SK-MEL-5 (cell line): ENCODE measurements around the gene SCAMP2. TPM values are rescaled to one million over a fixed set of nuclear protein-coding genes. Genes with fewer than 3 reads are reported as not detected.
"Not testable (repeated sequence)": the region's sequence is repeated elsewhere in the genome, so short reads cannot be mapped to it uniquely, and the experiment has no call there.

Source experiments
- DNase-seq: peaks from one replicate; pipeline ENCODE4 v3.0.0-alpha.2; 2016; ENCODE audit warnings: low read depth, low spot score
- in situ Hi-C: cut with HindIII; loops from 2 replicates; pipeline ENCODE4 v1.10.0; 2016; ENCODE audit warnings: low sequenced_read_pairs, high pct_unique_total_duplicates, low pct_unique_long_range_greater_than_20kb
- polyA plus RNA-seq, 2 experiments: library from polyadenylated mRNA; depleted of rRNA; stranded (reverse); fragments of >200 nt; gene quantifications; 2 replicates each; pipeline ENCODE4 v1.2.3, GENCODE V29; 2015
- total RNA-seq: library from RNA; depleted of rRNA; stranded (reverse); fragments of >200 nt; shearing (Covaris generic); gene quantifications from 2 replicates; pipeline ENCODE4 v1.2.3, GENCODE V29; 2014; rRNA removed

SCAMP2 gene, protein sequence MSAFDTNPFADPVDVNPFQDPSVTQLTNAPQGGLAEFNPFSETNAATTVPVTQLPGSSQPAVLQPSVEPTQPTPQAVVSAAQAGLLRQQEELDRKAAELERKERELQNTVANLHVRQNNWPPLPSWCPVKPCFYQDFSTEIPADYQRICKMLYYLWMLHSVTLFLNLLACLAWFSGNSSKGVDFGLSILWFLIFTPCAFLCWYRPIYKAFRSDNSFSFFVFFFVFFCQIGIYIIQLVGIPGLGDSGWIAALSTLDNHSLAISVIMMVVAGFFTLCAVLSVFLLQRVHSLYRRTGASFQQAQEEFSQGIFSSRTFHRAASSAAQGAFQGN
- total RNA-seq, result 14.2 and 24.4 TPM in 2 replicates
- polyA plus RNA-seq (2015; cell fraction: cytosol; rRNA removed), result 66.9 and 77.4 TPM in 2 replicates
- 35.4 and 37.2 TPM in 2 replicates for polyA plus RNA-seq (2015; cell fraction: nucleus; rRNA removed)

DNA sequence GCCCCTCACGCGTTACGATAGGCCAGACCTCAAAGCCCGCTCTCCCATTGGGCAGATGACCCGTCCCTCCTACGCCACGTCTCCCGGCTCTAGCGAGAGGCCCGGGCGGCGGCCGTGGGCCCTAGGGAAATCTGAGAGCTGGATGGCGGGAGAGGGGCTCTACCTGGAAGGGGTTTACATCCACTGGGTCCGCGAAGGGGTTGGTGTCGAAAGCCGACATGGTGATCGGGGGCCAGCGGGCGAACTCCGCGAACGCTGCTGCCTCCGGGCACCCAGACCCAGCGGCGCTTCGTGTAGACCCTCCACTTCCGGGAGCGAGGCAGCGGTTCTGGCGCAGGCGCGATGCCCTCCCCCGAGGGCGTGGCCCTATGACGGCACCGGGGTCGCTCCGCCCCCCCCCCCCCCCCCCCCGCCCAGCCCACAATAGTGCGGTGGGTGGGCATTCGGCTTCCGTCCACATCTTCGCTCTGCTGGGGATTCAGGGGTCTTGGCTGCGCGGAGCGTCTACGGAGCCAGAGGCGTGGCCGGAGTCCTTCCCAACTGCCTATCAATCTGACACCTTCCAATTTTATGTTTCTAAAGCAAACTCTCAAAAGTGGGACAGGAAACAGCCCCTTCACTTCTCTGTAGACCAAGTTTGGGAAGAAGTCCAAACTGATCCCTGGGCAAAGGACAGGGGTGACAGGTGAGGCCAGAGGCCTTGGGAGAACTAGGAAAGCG is at the start of gene SCAMP2:
Gene SCAMP2 (minus strand): TSS at position 330 of the 720 bp plus-strand sequence. CDS start 110 bp downstream, at position 220.
- DNase-seq, result peak; percentile 96
- in situ Hi-C loops, result no loop called here

DNA sequence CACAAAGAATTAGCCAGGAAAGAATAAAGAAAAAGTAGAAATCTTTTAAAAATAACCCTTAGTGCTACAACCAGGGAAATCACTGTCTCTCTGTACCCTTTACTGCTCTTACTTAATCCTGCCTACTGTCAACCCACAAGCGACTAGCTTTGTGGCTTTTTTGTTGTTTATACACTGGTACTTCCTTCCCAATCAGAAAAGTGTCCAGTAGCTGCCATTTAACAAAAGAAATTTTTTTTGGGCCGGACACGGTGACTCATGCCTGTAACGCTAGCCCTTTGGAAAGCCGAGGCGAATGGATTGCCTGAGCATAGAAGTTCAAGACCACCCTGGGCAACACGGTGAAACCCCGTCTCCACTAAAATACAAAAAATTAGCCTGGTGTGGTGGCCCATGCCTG is 47.3 kb upstream of the SCAMP2 start:
- DNase-seq, result no peak
- in situ Hi-C loops, result no loop called here

DNA sequence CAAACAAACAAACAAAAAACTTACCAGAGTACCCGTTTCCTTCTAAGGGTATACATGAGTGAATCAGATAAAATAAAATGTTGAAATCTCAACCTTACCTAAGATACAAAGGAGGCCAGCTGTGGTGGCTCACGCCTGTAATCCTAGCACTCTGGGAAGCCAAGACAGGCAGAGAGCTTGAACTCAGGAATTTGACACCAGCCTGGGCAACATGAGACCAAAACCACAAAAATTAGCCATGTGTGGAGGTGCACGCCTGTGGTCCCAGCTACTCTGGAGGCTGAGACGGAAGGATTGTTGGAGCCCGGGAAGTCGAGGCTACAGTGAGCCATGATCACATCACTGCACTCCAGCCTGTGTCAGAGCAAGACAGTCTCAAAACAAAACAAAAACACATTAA is 44.5 kb upstream of the SCAMP2 start:
- DNase-seq, result no peak

DNA sequence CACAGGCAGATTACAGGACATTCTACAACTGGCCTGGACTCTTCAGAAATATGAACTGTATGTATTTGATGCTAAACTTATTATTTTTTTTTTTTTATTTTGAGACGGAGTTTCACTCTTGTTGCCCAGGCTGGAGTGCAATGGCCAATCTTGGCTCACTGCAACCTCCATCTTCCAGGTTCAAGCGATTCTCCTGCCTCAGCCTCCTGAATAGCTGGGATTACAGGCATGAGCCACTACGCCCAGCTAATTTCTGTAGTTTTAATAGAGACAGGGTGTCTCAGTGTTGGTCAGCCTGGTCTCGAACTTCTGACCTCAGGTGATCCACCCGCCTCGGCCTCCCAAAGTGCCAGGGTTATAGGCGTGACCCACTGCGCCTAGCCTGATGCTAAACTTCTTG is 40.6 kb upstream of the SCAMP2 start:
- DNase-seq, in situ Hi-C loops: not testable (repeated sequence)

More for the DNA sequence above, 44.5 kb upstream of the SCAMP2 start:
- in situ Hi-C loops, result no loop called here

DNA sequence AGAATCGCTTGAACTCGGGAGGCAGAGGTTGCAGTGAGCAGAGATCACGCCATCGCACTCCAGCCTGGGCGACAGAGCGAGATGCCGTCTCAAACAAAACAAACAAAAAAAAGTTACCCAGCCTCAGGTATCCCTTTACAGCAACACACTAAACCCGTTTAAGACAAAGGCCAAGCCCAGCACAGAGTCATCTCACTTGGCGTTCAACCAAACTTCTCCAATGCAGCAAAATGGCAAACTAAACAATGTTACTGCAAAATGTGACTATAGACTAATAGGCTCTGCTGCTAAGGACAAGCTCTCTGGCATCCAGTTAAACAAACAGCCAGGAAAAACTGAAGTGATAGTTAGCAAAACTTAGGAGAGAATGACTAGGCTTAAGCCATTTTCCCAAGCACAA is 39.9 kb upstream of the SCAMP2 start:
- in situ Hi-C loops, result no loop called here

DNA sequence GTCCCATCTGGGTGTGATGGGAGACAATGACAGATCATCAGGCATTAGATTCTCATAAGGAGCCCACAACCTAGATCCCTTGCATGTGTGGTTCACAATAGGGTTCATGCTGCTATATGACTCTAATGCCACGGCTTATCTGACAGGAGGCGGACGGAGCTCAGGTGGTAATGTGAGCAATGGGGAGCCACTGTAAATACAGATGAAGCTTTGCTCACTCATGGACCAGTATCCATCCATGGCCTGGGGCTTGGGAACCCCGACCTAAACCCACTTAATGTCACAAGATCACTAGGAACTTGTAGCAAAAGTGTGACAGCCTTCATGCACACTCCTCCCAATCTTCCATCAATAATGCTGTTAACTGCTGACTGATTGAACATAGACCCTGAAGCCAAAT is 35.5 kb upstream of the SCAMP2 start:
- in situ Hi-C loops, result no loop called here

More for the DNA sequence above, 39.9 kb upstream of the SCAMP2 start:
- no peak for DNase-seq

DNA sequence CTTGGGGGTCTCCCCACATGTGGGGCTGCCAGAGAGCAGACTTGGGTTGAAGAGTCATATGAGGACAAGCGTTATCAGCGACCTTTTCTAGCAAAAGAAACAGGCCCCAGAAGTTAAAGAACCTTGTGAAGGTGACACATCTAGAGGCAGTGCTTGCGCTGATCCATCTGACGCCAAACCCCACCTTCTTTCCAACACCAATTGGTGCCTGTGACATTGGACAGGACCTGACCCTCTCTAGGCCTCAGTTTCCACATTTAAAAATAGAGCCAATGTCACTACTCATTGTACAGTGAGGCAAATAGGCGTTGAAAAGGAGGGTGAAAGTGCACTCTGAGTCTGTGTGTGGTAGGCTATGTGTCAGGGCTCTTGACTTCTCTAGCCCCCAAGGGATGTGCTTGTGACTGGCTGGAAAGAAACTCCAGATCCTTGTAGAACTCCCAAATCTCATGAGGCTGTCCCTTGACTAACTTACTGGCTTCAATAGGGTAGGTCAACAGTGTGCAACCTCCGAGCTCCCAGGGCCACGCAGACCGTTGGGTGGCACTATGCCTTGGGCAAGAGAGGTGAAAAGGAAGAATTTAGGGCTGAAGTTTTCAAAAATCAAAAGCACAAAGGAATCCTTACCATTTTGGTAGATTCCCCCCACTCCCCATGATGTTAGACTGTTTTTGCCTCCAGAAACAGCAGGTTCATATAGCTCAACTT is 34.2 kb upstream of the SCAMP2 start:
- in situ Hi-C loops, result no loop called here
- DNase-seq, result peak; percentile 23

More for the DNA sequence above, 35.5 kb upstream of the SCAMP2 start:
- DNase-seq, result no peak

DNA sequence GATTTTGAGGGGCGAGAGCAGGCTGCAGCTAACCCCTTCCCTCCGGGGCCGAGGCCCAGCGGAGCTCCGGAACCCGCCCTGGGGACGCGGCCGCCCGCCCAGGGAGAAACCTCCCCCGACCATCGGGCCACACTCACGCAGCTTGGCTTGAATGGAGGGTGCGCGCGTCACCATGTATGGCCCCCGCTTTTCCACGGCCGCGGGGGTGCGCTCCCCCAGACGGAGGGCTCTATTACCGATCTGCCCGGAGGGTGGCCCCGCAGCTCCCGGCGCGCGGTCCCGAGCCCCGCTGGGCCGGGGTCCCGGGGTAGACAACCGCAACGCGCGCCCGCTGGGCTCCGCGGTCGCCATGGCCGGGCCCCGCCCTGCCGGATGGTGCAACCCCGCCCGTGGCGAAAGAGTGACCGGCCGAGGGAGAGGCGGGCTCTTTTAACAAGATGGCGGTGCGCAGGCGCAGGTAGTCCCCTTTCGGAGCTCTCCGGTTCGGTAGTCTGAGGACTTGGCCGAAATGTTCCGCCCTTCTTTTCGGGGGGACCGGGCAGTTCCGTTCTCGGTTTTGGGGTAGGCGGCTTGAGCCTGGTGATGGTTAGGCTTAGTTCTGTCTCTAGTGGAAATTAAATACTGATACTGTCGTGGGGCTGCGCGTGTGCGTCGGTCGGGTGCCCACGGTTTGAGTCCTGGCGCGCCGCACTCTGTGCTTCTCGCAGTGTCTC is 33.4 kb upstream of the SCAMP2 start, which contains the start of gene FAM219B:
Gene FAM219B (minus strand): TSS at position 402 of the 713 bp plus-strand sequence. CDS start 51 bp downstream, at position 351.
- DNase-seq, result peak; percentile 88
- in situ Hi-C loops, result no loop called here

DNA sequence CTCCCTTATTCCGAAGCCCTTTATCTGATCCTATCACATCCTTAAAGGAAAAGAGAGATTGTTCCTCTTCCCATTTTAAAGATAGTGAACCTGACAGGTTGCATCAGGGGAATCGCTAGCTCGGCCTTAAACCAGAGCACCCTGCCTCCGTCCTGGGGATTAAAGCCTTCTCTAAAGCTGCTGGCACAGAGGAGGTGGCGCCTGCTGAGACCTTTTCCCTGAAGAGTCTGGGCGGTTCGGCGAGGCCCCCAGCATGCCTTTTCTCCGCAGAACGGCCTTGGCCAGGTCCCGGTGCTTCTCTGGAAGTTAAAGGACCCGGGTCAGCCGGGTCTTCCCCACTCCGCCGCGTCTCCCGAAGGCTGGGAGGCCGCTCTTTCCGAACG is 32.9 kb upstream of the SCAMP2 start:
- in situ Hi-C loops, result no loop called here
- DNase-seq, result peak; percentile 26

DNA sequence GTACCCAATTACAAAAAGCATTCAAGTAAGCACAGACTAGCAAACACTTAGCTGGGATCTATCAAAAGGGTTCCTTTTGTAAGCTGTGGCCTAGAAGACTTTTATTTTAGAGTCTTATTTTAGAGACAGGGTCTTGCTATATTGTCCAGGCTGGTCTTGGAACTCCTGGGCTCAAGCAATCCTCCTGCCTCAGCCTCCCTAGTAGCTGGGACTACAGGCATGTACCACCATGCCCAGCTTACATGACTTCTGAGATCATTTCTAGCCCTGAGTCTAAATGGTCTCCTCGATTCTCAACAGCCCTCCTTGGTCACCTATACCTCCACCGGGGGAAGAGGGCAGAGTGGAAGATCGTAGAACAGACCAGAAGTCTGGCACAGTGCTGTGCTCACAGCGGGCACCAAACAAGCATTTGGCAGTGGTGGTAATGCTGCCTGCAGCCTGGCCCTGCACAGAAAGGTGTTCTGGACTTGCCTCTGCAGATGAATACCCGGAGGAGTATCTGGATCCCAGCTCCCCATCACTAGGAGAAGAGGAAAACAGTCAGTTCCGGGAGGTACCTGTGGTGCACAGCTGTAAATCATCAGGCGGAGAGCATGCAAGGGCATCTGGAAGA is 31.1 kb upstream of the SCAMP2 start:
- in situ Hi-C loops, result no loop called here
- DNase-seq, result no peak

DNA sequence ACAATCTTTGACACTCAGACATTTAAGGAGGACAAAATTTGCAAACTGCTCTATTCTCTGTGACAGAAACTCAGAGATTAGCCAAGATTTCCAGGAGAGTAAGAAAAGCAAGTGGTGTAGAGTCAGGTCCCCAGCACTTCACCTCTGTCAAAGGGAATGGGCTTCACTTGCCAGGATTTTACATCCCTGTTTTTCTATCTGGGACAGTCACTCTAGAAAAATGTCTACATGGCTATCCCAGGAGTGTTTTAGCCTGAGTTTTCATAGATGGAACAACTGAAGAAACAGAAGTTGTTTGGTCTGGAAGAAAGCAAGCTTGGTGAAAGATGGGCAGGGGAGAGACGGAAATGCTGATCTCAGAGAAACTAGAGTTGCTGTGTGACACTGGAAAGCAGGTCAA is 30.5 kb upstream of the SCAMP2 start:
- DNase-seq, result no peak
- in situ Hi-C loops, result no loop called here

DNA sequence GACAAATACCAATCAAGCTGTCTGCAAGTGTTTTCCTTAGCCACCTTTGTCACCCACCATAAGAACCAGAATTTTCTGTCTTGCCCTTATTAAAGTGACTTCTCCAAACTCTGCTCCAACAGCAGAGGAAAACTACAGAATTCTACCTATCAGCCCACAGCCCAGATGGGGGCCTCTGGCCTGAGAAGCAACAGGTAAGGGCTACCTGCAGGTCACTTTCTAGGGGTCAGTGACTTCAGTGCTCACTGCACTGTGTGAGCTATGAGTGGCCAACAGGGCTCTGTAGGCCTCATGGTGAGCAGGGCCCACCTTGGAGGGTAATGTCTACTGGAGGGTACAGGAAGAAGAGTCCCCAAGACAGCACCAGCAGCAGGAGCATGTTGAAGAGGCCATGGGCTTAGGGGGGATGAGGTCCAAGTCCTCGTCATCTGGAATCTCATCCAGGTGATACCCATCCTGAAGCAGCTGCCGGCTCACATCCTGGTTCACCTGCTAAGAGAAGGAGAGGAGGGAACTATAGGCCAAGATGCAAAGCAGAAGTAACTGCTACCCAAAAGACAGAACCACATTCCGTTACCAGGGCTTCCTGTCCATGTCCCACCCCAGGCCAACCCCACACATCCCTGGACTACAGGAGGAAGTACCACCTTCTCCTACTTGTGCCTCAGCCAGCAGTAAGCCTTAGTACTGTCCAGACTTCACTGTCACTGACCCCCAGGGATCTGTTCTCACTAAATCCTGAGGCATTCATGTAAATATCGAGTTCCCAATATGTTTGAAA is 29.3 kb upstream of the SCAMP2 start:
- DNase-seq, result no peak
- in situ Hi-C loops, result no loop called here

DNA sequence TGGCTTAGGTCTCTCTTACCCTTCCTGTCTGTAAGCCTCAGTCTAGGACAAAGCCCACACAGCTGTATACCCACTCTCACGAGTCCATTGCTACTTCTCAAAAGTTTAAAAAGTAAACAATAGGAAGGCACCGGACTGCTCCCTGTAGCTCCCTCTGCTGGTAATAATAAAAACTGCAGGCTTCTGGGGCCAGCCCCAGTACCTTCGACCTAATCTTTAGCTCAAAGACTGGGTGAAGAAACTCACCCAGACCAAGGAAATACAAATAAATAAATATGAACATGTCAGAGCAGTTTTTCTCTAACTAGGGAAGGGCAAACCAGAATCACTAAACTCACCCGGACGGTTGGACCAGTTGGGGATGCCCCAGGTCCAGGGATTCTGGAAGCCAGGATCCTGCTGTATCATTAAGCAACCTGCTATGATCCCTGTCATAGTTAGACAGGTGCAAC is 28.5 kb upstream of the SCAMP2 start:
- DNase-seq, result peak; percentile 64
- in situ Hi-C loops, result no loop called here

DNA sequence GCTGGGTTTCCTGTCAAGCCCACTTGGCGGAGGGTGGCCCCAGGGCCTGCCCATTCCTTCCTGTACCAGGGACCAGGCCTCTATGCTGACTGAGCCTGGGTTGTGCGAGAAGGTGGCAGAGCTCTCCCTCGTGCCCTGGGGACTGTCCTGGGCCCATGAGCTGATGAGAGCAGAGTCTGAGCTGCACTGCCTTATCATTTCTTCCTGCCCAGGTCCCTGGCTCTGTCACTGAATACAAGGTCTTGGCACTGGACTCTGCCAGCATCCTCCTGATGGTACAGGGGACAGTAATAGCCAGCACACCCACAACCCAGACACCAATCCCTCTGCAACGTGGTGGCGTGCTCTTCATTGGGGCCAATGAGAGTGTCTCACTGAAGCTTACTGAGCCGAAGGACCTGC is 24.1 kb upstream of the SCAMP2 start:
- in situ Hi-C loops, result no loop called here
- DNase-seq, result no peak

DNA sequence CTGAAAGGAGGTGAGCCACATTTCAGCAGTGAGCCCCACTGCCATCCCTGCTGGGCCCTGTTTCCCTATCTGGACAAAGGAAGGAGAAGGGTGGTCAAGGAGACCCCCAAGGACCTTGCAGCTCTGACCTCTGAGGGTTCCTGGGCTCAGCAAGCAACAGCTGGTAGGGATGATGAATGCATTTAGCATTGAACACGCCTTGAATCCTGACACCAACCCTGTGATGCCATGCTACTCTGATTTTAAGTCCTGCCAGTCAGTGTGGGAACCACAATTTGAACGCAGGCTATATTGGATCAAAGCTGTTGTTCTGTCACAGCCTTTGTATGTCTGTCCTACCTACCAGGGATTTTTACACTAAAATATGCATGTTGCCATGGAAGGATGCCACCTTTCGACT is 23.2 kb upstream of the SCAMP2 start:
- no peak for DNase-seq
- in situ Hi-C loops, result no loop called here

DNA sequence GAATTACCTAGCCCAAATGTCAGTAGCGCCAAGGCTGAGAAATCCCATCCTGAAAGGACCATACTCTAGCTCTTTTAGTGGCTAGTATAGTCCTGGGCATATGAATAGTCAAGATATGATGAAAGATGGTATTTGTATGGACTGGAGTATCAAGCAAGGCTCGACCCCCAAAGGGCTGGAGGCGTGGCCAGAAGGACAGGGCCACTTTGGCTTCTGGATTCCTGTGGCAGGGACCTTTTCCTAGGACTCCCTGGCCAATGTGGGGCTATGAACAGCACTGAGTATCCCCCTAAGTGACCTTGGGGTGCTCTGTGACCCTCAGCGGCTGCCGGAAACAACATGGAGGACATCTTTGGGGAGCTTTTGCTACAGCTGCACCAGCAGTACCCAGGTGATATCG is 22.7 kb upstream of the SCAMP2 start:
- in situ Hi-C loops, result no loop called here
- no peak for DNase-seq
